Fibroblast of villous mesenchyme (primary cell): ENCODE measurements around the gene SRD5A2. TPM values are rescaled to one million over a fixed set of nuclear protein-coding genes. Genes with fewer than 3 reads are reported as not detected.

Experiments used
- DNase-seq: peaks from one replicate; pipeline ENCODE4 v3.0.0-alpha.2; 2010; ENCODE audit warnings: low read depth
- H3K4me3 ChIP-seq: 2 replicates; pipeline ENCODE4 v1.5.1; 2011; ENCODE audit warnings: low read depth, mild to moderate bottlenecking, low read length
- total RNA-seq: library from RNA; depleted of rRNA; stranded (reverse); fragments of >200 nt; gene quantifications from 2 replicates; pipeline ENCODE4 v1.2.3, GENCODE V29; 2012
- TF ChIP-seq, protein P1 (sequence below): IDR thresholded peaks from 2 replicates; pipeline ENCODE4 v1.5.1; 2012; ENCODE audit warnings: low read depth, mild to moderate bottlenecking, low read length; ENCODE audit not compliant: insufficient read depth

SRD5A2 gene
- total RNA-seq, 1 donor = not detected

DNA sequence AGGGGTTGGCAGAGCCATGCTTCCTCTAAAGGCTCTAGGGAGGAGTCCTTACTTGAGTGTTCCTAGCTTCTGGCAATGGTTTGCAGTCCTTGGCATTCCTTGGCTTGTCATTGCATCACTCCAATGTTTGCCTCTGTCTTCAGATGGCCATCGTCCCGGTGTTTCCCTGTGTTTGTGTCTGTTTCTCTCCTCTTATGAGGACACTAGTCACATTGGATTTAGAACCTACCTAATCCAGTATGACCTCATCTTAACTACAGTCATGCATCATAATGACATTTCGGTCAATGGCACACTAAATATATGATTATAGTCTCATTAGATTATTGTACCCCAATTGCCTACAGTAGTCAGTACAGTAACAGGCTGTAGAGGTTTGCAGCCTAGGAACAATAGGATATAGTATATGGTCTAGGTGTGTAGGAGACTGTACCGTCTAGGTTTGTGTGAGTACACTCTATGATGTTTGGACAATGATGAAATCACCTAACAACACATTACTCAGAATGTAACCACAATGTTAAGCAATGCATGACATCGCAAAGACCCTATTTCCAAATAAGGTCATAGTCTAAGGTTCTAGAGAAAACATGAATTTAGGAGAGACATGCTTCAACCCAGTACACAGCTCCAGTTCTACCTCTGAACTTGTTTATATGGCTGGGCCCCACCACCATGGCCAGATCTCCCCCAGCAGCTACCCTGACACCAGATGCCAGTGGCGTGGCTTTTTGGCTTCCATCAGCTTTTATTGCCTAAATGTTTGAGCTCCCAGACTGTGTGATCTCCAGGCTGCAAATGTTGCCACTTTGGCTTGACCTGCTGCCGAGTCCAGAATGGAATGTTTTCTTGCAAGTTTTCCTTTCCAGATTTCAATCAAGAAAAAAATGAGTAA lies 22.1 kb downstream of the SRD5A2 start:
- TF ChIP-seq, protein P1, sequence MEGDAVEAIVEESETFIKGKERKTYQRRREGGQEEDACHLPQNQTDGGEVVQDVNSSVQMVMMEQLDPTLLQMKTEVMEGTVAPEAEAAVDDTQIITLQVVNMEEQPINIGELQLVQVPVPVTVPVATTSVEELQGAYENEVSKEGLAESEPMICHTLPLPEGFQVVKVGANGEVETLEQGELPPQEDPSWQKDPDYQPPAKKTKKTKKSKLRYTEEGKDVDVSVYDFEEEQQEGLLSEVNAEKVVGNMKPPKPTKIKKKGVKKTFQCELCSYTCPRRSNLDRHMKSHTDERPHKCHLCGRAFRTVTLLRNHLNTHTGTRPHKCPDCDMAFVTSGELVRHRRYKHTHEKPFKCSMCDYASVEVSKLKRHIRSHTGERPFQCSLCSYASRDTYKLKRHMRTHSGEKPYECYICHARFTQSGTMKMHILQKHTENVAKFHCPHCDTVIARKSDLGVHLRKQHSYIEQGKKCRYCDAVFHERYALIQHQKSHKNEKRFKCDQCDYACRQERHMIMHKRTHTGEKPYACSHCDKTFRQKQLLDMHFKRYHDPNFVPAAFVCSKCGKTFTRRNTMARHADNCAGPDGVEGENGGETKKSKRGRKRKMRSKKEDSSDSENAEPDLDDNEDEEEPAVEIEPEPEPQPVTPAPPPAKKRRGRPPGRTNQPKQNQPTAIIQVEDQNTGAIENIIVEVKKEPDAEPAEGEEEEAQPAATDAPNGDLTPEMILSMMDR = no peak
- no peak overlapping the region for H3K4me3 ChIP-seq
- DNase-seq = peak; percentile 13

DNA sequence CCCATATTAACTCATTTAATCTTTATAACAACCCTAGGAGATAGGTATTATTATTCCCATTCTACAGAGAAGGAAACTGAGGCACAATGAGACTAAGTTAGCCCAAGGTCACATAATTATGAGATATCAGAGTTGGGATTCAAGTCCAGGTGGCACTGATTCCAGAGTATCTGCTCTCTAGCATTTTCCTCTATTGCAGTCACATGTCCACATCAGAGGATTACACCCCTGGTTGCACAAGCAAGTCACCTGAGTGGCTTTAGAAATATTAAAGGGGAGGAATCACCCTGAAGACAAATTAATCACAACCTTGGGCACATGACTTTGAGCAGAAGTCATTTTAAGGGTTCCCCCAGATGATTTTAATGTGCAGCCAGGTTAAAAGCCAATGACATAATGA lies 23.8 kb downstream of the SRD5A2 start:
- TF ChIP-seq, protein P1 = no peak
- DNase-seq = no peak
- H3K4me3 ChIP-seq = no peak overlapping the region

DNA sequence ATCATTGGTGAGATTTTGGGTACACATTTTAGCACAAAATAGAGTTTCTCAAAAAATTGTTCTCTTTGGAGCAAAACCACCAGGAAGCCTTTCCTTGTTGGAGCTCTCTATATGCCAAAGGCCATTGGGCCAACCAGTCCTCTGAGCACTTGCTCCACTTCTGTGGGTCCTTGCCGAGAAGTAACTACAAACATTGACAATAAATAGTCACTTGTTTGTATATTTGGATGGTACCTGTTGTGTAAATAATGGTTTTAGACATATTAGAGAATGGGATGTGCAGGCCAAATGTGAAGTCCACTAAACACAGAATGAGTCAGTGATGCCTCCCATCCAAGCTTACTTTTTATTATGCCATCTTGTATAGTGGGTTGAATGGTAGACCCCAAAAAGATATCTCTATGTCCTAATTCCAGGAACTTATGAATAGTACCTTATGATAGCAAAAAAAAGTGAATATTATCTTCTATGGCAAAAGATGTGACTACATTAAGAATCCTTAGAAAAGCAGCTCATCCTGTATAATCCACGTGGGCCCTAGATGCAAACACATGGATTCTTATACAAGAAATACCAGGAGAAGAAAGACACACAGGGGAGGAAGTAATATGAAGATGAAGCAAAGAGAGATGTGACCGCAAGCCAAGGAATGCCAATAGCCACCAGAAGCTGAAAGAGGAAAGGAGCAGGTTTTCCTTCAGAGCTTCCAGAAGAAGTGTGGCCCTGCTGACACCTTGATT lies 24.6 kb downstream of the SRD5A2 start:
- no peak overlapping the region for H3K4me3 ChIP-seq
- TF ChIP-seq, protein P1 = no peak
- no peak for DNase-seq

DNA sequence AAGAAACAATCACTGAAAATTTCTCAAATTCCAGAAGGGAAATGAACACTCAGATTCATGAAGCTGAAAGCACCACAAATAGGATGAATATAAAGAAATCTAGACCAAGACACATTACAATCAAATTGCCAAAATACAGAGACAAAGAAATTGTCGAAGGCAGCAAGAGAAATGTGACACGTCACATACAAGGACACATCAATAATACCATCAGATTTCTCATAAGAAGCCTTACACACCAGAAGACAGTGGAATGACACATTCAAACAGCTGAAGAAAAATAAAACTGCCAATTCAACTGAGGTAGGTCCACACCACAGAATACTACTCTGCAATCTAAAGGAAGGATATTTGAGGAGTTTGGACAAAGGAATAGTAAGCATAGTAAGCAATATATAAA lies 27.4 kb downstream of the SRD5A2 start:
- TF ChIP-seq, protein P1 = no peak
- no peak for DNase-seq
- no peak overlapping the region for H3K4me3 ChIP-seq

DNA sequence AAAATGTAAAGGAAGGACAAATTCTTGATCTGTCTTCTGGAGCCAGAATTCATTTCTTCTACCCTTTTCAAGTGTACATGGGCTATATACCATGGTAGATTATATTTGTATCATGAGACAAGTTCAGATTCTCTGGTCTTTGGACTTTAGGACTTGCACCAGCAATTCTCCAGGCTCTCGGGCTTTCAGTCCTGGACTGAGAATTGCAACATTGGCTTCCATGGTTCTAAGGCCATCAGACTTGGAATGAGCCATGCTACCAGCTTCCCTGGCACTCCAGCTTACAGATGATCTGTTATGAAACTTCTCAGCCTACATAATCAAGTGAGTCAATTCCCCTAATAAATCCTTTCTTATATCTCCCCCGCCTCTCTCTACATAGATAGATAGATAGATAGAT lies 33.3 kb downstream of the SRD5A2 start:
- DNase-seq = no peak
- no peak overlapping the region for H3K4me3 ChIP-seq
- TF ChIP-seq, protein P1 = no peak

DNA sequence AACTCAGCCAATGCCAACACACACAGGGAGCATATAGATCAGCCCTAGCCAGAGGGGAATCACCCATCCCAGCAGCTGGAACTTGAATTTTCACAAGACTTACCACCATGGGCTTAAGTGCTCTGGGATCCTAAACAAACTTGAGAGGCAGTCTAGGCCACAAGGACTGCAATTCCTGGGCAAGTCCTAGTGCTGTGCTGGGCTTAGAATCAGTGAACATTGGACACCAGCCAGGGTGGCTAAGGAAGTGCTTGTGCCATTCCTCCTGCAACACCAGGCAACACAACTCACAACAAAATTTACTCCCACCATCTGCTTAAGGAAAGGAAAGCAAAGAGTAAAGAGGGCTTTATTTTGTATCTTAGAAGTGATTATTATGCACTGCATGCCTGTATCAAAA lies 38.9 kb downstream of the SRD5A2 start:
- DNase-seq = no peak
- TF ChIP-seq, protein P1 = no peak
- H3K4me3 ChIP-seq = no peak overlapping the region
